SW 1271 (cell line): ENCODE measurements around the gene RASGEF1C.
A peak's percentile ranks its signal among the peaks of the same experiment; 100 is the strongest.

ENCODE experiments used
- DNase-seq, 2 experiments: peaks; one replicate each; lab custom pipeline; 2025; lab: John Stamatoyannopoulos, UW

Gene RASGEF1C

DNA sequence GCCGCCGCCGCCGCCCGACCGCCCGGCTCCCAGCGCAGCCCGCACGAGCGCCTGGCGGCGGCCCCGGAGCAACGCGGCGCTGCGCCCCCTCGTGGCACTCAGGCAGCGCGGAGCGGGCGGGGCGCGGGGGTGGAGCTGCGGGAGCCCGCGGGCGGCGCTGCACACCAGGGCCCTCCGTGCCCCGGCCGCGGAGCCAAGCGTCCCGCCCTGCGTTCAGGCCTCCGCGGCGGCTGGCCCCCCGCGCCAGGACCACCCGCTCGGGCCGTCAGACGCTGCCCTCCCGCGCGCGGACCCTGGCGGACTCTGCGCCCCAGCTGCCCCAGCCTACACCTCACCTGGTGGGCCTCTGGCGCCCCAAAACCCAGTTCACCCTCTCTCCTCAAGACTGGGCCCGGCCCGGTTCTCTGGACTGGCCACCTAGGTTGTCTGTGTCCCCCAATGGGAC lies at the start of gene RASGEF1C:
Gene RASGEF1C (minus strand): TSS at position 75 of the 445 bp plus-strand sequence. CDS start 71,159 bp downstream, outside the sequence.
- DNase-seq, result peak in 1 of 2 experiments; percentile 54

GRCh38 chr5:180253036-180253824 lies 44.2 kb upstream of the RASGEF1C start:
- DNase-seq, result no peak

DNA sequence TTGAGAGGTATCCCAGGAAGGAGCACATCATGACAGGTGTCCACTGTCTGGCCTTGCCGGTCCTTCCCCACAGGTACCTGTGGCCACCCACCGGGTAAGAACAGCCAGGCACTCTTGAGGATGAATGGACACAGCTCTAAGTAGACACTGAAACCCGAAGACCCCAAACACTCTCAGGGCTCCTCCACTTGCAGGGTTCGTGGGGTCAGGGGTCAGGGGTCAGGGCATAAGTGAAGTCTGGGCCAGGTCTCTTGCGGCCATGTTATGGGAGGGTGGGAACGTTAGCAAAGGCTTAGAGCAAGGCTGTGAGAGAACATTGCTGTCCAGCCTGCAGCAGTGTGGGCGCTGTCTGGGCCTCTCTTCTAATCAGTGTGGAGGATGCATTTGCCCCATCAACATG lies 42.9 kb upstream of the RASGEF1C start:
- DNase-seq, result no peak

GRCh38 chr5:180251141-180251540 lies 42.1 kb upstream of the RASGEF1C start:
- DNase-seq, result no peak

GRCh38 chr5:180250329-180250728 lies 41.3 kb upstream of the RASGEF1C start:
- no peak for DNase-seq

DNA sequence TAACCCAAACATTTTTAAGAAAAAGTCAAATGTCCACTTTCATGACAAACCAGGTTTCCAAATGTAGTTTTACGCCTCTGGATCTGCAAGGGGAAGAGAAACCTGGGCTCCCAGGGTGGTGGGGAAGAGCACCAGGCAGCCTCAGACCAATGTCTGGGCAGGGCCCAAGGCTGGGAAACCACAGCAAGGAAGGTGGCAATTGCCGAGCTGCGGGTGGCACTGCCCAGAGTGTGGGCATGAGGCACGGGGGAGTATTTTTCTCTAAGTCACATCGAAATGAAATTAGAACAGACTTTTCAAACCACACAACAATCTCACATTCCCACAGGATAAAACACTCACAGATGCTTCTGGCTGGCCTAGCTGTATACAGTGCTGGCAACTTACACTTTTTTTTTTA lies 32.6 kb upstream of the RASGEF1C start:
- no peak for DNase-seq

- no peak for DNase-seq
Measured at GRCh38 chr5:180238631-180239030, 29.6 kb upstream of the RASGEF1C start.

DNA sequence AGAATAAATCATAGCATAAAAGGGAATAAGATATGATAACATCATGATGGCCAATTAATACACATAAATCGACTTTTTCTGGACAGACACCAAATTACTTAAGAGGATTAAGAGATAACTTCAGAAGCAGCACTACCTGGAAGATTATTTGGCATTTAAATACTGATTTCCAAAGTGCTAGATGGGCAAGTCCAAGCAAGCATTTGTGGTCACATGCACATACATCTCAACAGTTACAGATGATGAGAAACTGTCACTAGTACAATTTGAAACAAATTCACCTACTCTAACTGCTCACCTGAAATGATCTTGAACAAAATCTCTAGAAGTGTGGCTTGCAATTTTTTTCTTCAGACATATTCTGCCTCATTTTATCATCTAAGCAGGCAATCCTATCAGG lies 26.8 kb upstream of the RASGEF1C start:
- DNase-seq, result no peak

- DNase-seq, result no peak
Measured at GRCh38 chr5:180235077-180235476, 26.1 kb upstream of the RASGEF1C start.

GRCh38 chr5:180234271-180234670 lies 25.3 kb upstream of the RASGEF1C start:
- DNase-seq, result no peak

- no peak for DNase-seq
Measured at GRCh38 chr5:180233729-180234128, 24.7 kb upstream of the RASGEF1C start.

DNA sequence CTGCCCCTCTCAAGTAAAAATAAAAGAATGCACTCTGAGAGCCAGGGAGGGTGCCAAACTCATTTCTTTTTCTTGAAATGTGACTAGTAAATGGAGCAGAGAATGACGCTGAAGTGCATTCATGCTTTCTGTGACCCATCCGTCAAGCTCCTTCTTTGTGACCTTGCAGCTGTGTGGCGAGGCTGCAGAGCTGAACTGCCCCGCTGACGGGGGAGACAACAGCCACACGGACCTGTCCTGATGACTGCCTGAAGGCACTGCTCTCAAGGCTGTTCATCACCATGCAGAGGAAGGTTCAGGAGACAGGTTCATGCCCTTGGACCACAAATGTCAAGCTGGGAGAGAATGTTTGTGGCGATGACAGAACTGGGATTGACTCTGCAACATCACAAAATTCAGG lies 21.0 kb upstream of the RASGEF1C start:
- DNase-seq, result no peak

DNA sequence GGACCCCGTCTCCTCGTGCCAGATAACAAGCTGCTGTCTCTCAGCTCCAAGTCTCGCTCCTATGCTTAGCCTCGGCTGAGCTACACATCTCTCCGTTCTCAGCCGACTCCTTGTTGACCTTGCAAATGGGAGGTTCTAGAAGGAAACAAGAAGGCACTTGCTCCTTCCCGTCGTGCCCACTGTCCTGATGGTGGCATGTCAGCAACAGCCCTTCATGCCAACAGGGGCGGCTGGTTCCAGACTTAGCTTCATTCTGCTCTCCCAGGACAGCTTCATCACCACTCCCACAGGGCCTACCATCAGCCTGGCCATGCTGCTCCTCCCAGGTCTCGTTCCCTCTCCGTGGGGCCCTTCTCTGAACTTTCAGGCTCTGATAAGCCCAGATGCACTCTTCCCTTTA lies 13.0 kb upstream of the RASGEF1C start:
- DNase-seq, result no peak

- no peak for DNase-seq
Measured at GRCh38 chr5:180217797-180218196, 8.8 kb upstream of the RASGEF1C start.

DNA sequence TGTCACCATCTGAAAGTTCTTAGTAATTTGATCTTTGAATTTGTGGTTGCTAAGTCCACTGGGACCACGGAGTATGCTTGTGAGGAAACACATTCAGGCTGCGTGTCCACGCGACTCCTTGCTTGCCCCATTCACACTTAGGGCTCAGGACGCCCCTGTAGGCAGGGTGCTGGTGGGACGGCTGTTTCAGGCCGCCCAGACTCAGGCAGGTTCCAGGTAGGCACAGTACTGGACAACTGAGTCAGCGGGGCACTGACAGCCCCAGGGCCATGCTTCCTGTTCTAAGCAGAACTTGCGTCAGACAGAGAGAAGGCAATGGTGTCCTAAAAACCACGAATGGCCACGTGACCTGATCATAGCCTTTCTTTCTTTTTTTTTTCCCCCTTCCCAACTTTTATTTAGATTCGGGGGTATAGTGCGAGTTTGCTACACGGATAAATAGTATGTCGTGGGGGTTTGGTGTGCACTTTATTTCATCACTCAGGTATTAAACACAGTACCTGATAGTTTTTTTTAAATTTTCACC lies 7.7 kb upstream of the RASGEF1C start:
- no peak for DNase-seq

DNA sequence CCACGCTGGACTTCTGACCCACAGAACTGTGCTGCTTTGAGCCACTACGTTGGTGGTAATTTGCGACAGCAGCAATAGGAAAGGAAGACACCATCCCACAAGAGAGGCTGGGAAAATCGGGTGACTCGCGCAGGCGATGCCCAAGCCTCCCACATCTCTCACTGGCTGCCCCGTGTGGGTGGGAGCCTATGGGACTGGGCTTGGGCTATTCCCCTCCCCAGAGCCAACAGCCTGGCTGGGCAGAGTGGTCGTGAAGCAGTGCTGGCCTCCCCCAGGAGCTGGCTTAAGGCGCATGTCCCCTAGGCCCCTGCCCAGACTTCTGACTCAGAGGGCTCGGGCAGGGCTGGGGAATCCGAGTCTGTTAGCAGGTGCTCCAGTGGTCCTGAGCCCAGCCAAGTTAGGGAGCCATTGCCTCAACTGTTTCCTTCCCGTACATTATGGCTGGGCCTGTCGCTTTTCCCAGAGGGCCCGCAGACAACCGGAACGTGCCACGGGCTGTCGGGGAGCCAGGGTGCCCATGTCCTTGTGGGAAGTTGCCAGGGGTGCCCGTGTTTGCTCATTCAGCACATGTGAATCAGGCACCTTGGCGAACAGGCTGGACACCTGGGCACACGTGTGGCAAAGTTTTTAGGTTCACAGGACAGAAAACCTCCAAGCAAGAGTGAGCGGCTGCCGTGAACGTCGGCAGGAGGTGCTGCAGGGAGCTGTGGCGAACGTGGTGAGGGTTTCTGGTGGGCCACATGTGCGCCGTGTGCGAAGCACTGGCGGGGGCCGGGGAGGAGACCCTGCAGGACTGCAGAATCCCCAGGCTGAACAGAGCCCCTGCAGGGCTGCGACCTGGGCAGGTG lies 7.0 kb upstream of the RASGEF1C start:
- DNase-seq, result no peak

DNA sequence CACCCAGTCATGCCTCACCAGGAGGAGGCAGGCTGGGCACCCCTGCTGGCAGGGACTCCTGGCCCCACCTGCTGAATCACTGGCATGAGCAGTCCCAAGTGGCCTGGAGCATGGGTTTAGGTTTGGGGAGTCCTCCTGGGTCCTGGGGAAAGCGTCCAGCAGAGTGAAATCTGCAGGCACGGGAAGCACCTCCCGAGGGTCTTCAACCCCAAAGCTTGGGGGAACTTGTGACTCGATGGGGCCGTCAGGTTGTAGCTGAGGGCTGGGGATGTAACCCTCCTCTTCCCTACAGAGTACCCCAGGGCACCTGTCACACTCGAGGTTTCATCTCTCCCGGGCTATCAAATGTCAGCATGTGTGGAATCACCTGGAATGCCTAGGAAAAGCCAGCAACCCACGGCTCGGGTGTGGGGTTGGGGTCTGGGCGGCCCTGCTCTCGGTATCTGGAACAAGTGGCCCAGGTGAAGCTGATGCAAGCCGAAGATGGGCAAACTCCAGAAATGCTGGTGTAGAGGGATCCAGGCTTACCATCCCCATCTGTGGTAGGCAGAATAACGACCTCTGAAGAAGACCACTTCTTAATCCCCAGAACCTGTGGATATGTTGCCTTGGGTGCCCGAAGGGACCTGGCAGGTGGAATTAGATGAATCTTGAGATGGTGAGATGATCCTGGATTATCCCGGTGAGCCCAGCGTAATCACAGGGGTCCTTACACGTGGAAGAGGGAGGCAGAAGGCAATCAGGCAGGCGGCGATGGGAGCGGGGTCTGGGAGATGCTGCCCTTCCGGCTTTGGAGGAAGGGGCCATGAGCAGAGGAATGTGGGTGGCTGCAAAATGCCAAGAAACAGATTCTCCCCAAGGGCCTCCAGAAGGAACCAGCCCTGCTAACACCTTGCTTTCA lies 6.1 kb upstream of the RASGEF1C start:
- DNase-seq, result no peak

- DNase-seq, result no peak
Measured at GRCh38 chr5:180213657-180214207, 4.7 kb upstream of the RASGEF1C start.

DNA sequence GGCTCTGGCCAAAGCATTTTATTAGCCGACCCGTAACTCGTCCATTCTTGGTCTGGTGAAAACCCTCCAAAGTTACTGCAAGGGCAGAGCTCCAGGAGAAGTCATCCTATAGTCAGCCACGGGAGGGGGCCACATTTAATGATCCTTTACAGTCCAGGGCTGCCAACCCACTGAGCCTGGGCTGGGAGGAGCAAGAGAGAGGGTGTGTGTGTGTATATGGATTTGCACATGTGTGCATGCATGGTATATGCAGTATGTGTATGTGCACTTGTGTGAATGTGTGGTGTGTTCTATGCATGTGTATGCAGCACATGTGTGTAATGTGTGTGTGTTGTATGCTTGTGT lies 4.2 kb upstream of the RASGEF1C start:
- DNase-seq, result no peak

DNA sequence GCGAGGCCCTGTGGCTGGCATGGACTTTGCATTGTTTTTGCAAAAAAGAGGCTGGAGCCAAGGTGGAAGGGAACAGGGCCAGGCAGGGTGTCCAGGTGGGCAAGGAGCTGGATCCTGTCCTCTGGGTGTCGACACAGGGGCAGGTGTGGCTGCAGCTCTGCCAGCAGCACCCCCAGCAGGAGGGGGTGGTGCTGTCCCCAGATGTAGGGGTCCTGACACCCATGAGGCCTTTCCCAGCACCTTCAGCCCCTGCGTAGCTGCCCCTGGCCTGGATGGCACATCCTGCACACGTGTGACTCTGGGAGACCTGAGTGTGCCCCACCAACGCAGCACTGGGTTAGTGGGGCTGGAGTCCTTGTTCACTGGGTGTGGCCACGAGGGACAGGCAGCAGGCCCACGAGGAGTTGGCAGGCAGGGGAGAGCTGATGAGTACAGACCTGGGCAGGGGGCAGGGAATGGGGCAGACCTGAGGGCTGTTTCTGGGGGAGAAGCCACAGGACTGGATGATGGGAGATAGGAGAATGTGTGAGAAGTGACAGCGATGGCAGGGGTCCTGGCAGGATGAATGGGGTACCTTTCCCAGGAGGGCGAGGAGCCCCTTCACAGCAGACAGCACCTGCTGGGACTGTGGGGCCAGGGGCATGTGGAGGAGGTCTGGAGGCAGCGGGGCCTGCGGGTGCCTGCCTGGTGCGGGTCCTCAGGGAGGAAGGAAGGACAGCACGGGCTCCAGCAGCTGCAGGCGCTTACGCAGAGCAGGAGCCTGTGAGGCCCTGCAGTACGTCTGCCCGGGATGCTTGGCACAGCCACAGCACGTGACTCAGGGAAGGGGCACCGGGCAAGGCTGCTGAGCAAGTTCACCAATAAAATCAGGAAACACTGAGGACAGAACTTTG lies 3.6 kb upstream of the RASGEF1C start:
- DNase-seq, result no peak

GRCh38 chr5:180211761-180212035 lies 2.7 kb upstream of the RASGEF1C start:
- no peak for DNase-seq
